H1 (cell line): Measurements from ENCODE around the gene HORMAD2. TPM values are rescaled to one million over a fixed set of nuclear protein-coding genes. Genes with fewer than 3 reads are reported as not detected.

Experiments
- CTCF ChIA-PET: fragments of 300-600 bp; sonication (Branson Sonifier 250); formaldehyde crosslinking; loops from one replicate; lab custom pipeline; 2021; ENCODE audit not compliant: partially characterized antibody; lab: Charles Lee
- POLR2A ChIA-PET: fragments of 300-600 bp; sonication (Branson Sonifier 250); formaldehyde crosslinking; loops from one replicate; lab custom pipeline; 2021; ENCODE audit warnings: inconsistent platforms; ENCODE audit not compliant: partially characterized antibody; lab: Charles Lee
- DNase-seq, 2 experiments: peaks; one replicate each; pipeline versions ENCODE4 v3.0.0 to v3.0.0-alpha.2; 2010 to 2022; ENCODE audit warnings: low spot score in 2 of 2, low read depth in 1 of 2, mixed read lengths in 1 of 2
- FAIRE-seq: peaks from 2 replicates; lab custom pipeline; 2011; peaks lifted over from hg19 to GRCh38; lab: Jason Lieb, UNC
- H2AFZ ChIP-seq: 2 replicates; pipeline ENCODE4 v1.8.1; 2012; ENCODE audit warnings: low read length, inconsistent platforms
- H2AK5ac ChIP-seq: 2 replicates; pipeline ENCODE4 v1.6.1; 2013; ENCODE audit warnings: low read depth, low read length
- H2BK120ac ChIP-seq: replicated peaks from 2 replicates; pipeline ENCODE3; 2013; ENCODE audit warnings: low read depth, low read length, inconsistent platforms
- H2BK12ac ChIP-seq: 2 replicates; pipeline ENCODE4 v1.6.1; 2013; ENCODE audit warnings: low read depth, low read length
- H2BK15ac ChIP-seq: 2 replicates; pipeline ENCODE4 v1.6.1; 2013; ENCODE audit warnings: low read length
- H2BK20ac ChIP-seq: 2 replicates; pipeline ENCODE4 v1.6.1; 2013; ENCODE audit warnings: low read length
- H2BK5ac ChIP-seq: 2 replicates; pipeline ENCODE4 v1.6.1; 2013; ENCODE audit warnings: low read depth, low read length
- H3K14ac ChIP-seq: 2 replicates; pipeline ENCODE4 v1.6.1; 2013; ENCODE audit warnings: inconsistent platforms; ENCODE audit not compliant: insufficient read length
- H3K18ac ChIP-seq: 2 replicates; pipeline ENCODE4 v1.6.1; 2013; ENCODE audit warnings: low read length; ENCODE audit errors: extremely low read depth
- H3K23ac ChIP-seq: 2 replicates; pipeline ENCODE4 v1.6.1; 2013; ENCODE audit warnings: inconsistent platforms; ENCODE audit not compliant: insufficient read length
- H3K23me2 ChIP-seq: 2 replicates; pipeline ENCODE4 v1.6.1; 2013; ENCODE audit warnings: low read depth, low read length
- H3K27ac ChIP-seq: 2 replicates; pipeline ENCODE4 v1.6.1; 2011; ENCODE audit warnings: low read depth, low read length, inconsistent platforms
- H3K27me3 ChIP-seq, 4 experiments: replicated peaks in 1 of 4; 1 replicate in 1 of 4; 2 replicates in 3 of 4; pipeline versions ENCODE4 v1.6.1 to v1.8.1; 2011 to 2013; ENCODE audit warnings: low read length in 3 of 4, mild to moderate bottlenecking in 3 of 4, inconsistent platforms in 2 of 4, mixed read lengths in 2 of 4, moderate library complexity in 1 of 4; ENCODE audit not compliant: control insufficient read depth in 3 of 4, insufficient read depth in 3 of 4; ENCODE audit errors: extremely low read depth in 1 of 4
- H3K36me3 ChIP-seq, 4 experiments: 2 replicates each; pipeline versions ENCODE4 v1.6.1 to v1.8.1; 2011 to 2013; ENCODE audit warnings: mild to moderate bottlenecking in 4 of 4, low read length in 3 of 4, moderate library complexity in 2 of 4, control low read depth in 1 of 4, inconsistent platforms in 1 of 4; ENCODE audit not compliant: insufficient read depth in 4 of 4, control insufficient read depth in 2 of 4
- H3K4ac ChIP-seq: replicated peaks from 2 replicates; pipeline ENCODE3; 2013; ENCODE audit warnings: low read length, low read depth, mixed read lengths, inconsistent platforms; ENCODE audit not compliant: insufficient read length
- H3K4me1 ChIP-seq, 4 experiments: replicated peaks in 1 of 4; 1 replicate in 1 of 4; 2 replicates in 3 of 4; pipeline versions ENCODE4 v1.6.1 to v1.8.1; 2011 to 2013; ENCODE audit warnings: low read length in 3 of 4, inconsistent platforms in 2 of 4, mixed read lengths in 1 of 4; ENCODE audit not compliant: insufficient read depth in 4 of 4, control insufficient read depth in 3 of 4
- H3K4me2 ChIP-seq, 2 experiments: 2 replicates each; pipeline versions ENCODE4 v1.6.1 to v1.8.1; 2011 to 2013; ENCODE audit warnings: low read depth in 2 of 2, low read length in 2 of 2, control low read depth in 1 of 2, inconsistent platforms in 1 of 2, mild to moderate bottlenecking in 1 of 2; ENCODE audit not compliant: insufficient read depth in 1 of 2
- H3K4me3 ChIP-seq, 4 experiments: fragments of 200-600, 300-600 bp in 1 of 4; sonication (generic), shearing (Covaris generic), sonication (Bioruptor Twin) in 1 of 4; 2 replicates each; pipeline versions ENCODE4 v1.5.1 to v1.8.1; 2011 to 2016; ENCODE audit warnings: low read length in 4 of 4, low read depth in 3 of 4, control low read depth in 2 of 4, inconsistent platforms in 2 of 4, mild to moderate bottlenecking in 2 of 4, mixed read lengths in 1 of 4, moderate library complexity in 1 of 4; ENCODE audit not compliant: insufficient read depth in 2 of 4; ENCODE audit errors: extremely low read depth in 1 of 4
- H3K56ac ChIP-seq: replicated peaks from 2 replicates; pipeline ENCODE3; 2013; ENCODE audit warnings: low read depth, mild to moderate bottlenecking, mixed read lengths, low read length, inconsistent platforms; ENCODE audit not compliant: insufficient read length
- H3K79me1 ChIP-seq: 2 replicates; pipeline ENCODE4 v1.6.1; 2013; ENCODE audit warnings: low read depth, low read length, control low read depth
- H3K79me2 ChIP-seq, 2 experiments: 2 replicates each; pipeline versions ENCODE4 v1.6.1 to v1.8.1; 2012 to 2013; ENCODE audit warnings: low read length in 2 of 2, mild to moderate bottlenecking in 2 of 2, inconsistent platforms in 1 of 2; ENCODE audit not compliant: insufficient read depth in 2 of 2, control insufficient read depth in 1 of 2
- H3K9ac ChIP-seq, 4 experiments: replicated peaks in 1 of 4; 1 replicate in 1 of 4; 2 replicates in 3 of 4; pipeline versions ENCODE4 v1.6.1 to v1.8.1; 2011 to 2013; ENCODE audit warnings: low read depth in 3 of 4, low read length in 3 of 4, control low read depth in 2 of 4, mild to moderate bottlenecking in 2 of 4, moderate library complexity in 2 of 4, inconsistent platforms in 1 of 4; ENCODE audit errors: extremely low read depth in 1 of 4
- H3K9me3 ChIP-seq, 2 experiments: 2 replicates each; pipeline versions ENCODE4 v1.6.1 to v1.8.1; 2012 to 2013; ENCODE audit warnings: mild to moderate bottlenecking in 2 of 2, moderate library complexity in 2 of 2, control low read depth in 1 of 2, inconsistent platforms in 1 of 2, low read depth in 1 of 2, low read length in 1 of 2, mixed read lengths in 1 of 2; ENCODE audit not compliant: insufficient read depth in 2 of 2
- H4K20me1 ChIP-seq, 2 experiments: replicated peaks in 1 of 2; 2 replicates each; pipeline versions ENCODE3 to v1.8.1; 2011 to 2013; ENCODE audit warnings: inconsistent platforms in 2 of 2, low read length in 2 of 2, mild to moderate bottlenecking in 1 of 2; ENCODE audit not compliant: insufficient read depth in 2 of 2, control insufficient read depth in 1 of 2
- H4K5ac ChIP-seq: 2 replicates; pipeline ENCODE4 v1.6.1; 2013; ENCODE audit warnings: low read length, low read depth, mixed read lengths, inconsistent platforms; ENCODE audit not compliant: insufficient read length
- H4K8ac ChIP-seq: 2 replicates; pipeline ENCODE4 v1.8.0; 2013; ENCODE audit warnings: mild to moderate bottlenecking, moderate library complexity, low read length, inconsistent platforms; ENCODE audit not compliant: insufficient read depth; ENCODE audit errors: extremely low read depth
- H4K91ac ChIP-seq: replicated peaks from 2 replicates; pipeline ENCODE3; 2013; ENCODE audit warnings: low read length, mixed read lengths, inconsistent platforms; ENCODE audit not compliant: insufficient read length
- ASH2L ChIP-seq: fragments of 200-600, 300-600 bp; sonication (generic); IDR thresholded peaks from one replicate; pipeline ENCODE4 v1.7.1; 2017; ENCODE audit warnings: low read length
- BRCA1 ChIP-seq: IDR thresholded peaks from 2 replicates; pipeline ENCODE4 v1.6.1; 2012; ENCODE audit warnings: low read depth, low read length, improper control_type of control experiment
- GABPA ChIP-seq: IDR thresholded peaks from 2 replicates; pipeline ENCODE4 v1.6.1; 2011; ENCODE audit warnings: mild to moderate bottlenecking, low read length, moderate library complexity, borderline replicate concordance; ENCODE audit not compliant: insufficient read depth
- KDM5A ChIP-seq: fragments of 200-600 bp; IDR thresholded peaks from 2 replicates; pipeline ENCODE4 v1.7.1; 2012; ENCODE audit warnings: mild to moderate bottlenecking, low read length, inconsistent platforms, mixed read lengths
- RNF2 ChIP-seq: fragments of 200-900, 300-1000 bp; sonication (generic); IDR thresholded peaks from 2 replicates; pipeline ENCODE4 v1.7.1; 2016; ENCODE audit warnings: borderline replicate concordance, low read depth, mild to moderate bottlenecking, antibody characterized with exemption, low read length; ENCODE audit not compliant: poor library complexity, severe bottlenecking; ENCODE audit errors: missing control alignments
- USF2 ChIP-seq: IDR thresholded peaks from 2 replicates; pipeline ENCODE4 v1.6.1; 2011; ENCODE audit warnings: low read length, improper control_type of control experiment
- WGBS, 2 experiments: shearing (Covaris generic) in 1 of 2; methylation state at CpG; one replicate each; pipeline versions ENCODE4 v1.1.6 to v1.1.7; 2013 to 2015; ENCODE audit warnings: low lambda C conversion rate in 2 of 2, mixed read lengths in 2 of 2, inconsistent platforms in 1 of 2, low coverage in 1 of 2, missing lambda C conversion rate in 1 of 2; ENCODE audit not compliant: insufficient replicate concordance in 2 of 2, insufficient coverage in 1 of 2, insufficient read length in 1 of 2; ENCODE audit errors: extremely low coverage in 1 of 2, missing lambda C conversion rate in 1 of 2; 5-methylcytosine and 5-hydroxymethylcytosine counted together
- polyA plus RNA-seq, 7 experiments: library from polyadenylated mRNA; depleted of rRNA in 3 of 7; stranded (reverse) in 5 of 7; unstranded in 2 of 7; fragments of >200 nt in 5 of 7; fragments of 200-250 nt in 2 of 7; gene quantifications; 1 replicate in 5 of 7; 2 replicates in 1 of 7; 4 replicates in 1 of 7; pipeline versions ENCODE4 v1.2.1 to v1.2.3, GENCODE V29; 2011 to 2013; ENCODE audit warnings: missing spikeins in 2 of 7, mixed read lengths in 2 of 7
- total RNA-seq: library from RNA; stranded (reverse); fragmentation: NEBNext Ultra II Directional; extraction: Animal tissue kit (Norgen Biotek cat#: 25700); gene quantifications from 2 replicates; pipeline ENCODE4 v1.2.1, GENCODE V29; 2021

The HORMAD2 gene
- total and polyA plus RNA-seq, 2 of the 8 experiments (the other 6 are each of a cell fraction or from before 2014, with no cell fraction given) = 0.03 TPM; not detected in 1

- Histone ChIP-seq H4K5ac (no peak overlapping the region), H2BK15ac (no peak overlapping the region), H4K91ac (no peak overlapping the region), H3K36me3 (no peaks in the 10 kb centered on the region), H3K23me2 (no peaks in the 10 kb centered on the region), H2AK5ac (no peak overlapping the region), H3K27ac (no peak overlapping the region), H2AFZ (no peak overlapping the region), H3K9me3 (no peaks in the 10 kb centered on the region), H4K20me1 (no peaks in the 10 kb centered on the region), H3K14ac (no peak overlapping the region), H2BK120ac (no peak overlapping the region), H3K4me3 (no peak overlapping the region), H3K4me2 (no peak overlapping the region), H3K4me1 (peaks cover 6 to 20% (median 11%) of the 10 kb centered on the region in 4 experiments; a peak in 6 of 7 replicates), H2BK12ac (no peak overlapping the region), H3K18ac (no peak overlapping the region), H2BK20ac (peak overlapping the region; percentile 63; the same call in 1 of the 2 replicates), H3K79me2 (no peaks in the 10 kb centered on the region), H3K9ac (no peak overlapping the region), H3K56ac (no peak overlapping the region), H2BK5ac (no peak overlapping the region), H3K23ac (no peak overlapping the region), H3K27me3 (no peaks in the 10 kb centered on the region; a peak in 1 of 7 replicates), H3K79me1 (no peaks in the 10 kb centered on the region), H4K8ac (no peak overlapping the region), H3K4ac (no peak overlapping the region)
- DNase-seq (no peak), FAIRE-seq (no peak)
- 86% methylated on average over 1 of the region's 1 CpG; no CpG with 5 or more reads in 1 of the 2 experiments for WGBS, 2 experiments
- ChIA-PET CTCF (no interaction called here), POLR2A (no interaction called here)
- TF ChIP-seq RNF2 (no peak), BRCA1 (no peak), USF2 (no peak), GABPA (no peak), KDM5A (no peak), ASH2L (no peak)
Measured at GRCh38 chr22:30192427-30192826, 112.2 kb downstream of the HORMAD2 start.
